ENCODE results near the gene PCNX3.

The PCNX3 gene

GRCh38 chr11:65598258-65598699 is 17.3 kb upstream of the PCNX3 start:
- no peak for DNase-seq (ENCODE audit: low read depth in 3 of 3)

GRCh38 chr11:65599216-65599954 is 16.2 kb upstream of the PCNX3 start:
- no peak for DNase-seq (ENCODE audit: low read depth in 3 of 3)

GRCh38 chr11:65599955-65600246 is 15.7 kb upstream of the PCNX3 start:
- DNase-seq (ENCODE audit: low read depth in 3 of 3) = no peak

GRCh38 chr11:65604258-65604657 is 11.3 kb upstream of the PCNX3 start:
- DNase-seq (ENCODE audit: low read depth in 3 of 3) = no peak

GRCh38 chr11:65606876-65607613 is 8.5 kb upstream of the PCNX3 start:
- DNase-seq (ENCODE audit: low read depth in 3 of 3) = no peak

GRCh38 chr11:65607614-65608426 is 7.8 kb upstream of the PCNX3 start:
- no peak for DNase-seq (ENCODE audit: low read depth in 3 of 3)

- DNase-seq (ENCODE audit: low read depth in 3 of 3) = no peak
Measured at GRCh38 chr11:65609229-65609628, 6.3 kb upstream of the PCNX3 start.

GRCh38 chr11:65609665-65610064 is 5.9 kb upstream of the PCNX3 start:
- DNase-seq (ENCODE audit: low read depth in 3 of 3) = no peak

GRCh38 chr11:65610404-65610803 is 5.2 kb upstream of the PCNX3 start:
- no peak for DNase-seq (ENCODE audit: low read depth in 3 of 3)

- no peak for DNase-seq (ENCODE audit: low read depth in 3 of 3)
Measured at GRCh38 chr11:65611028-65611757, 4.4 kb upstream of the PCNX3 start.

- no peak for DNase-seq (ENCODE audit: low read depth in 3 of 3)
Measured at GRCh38 chr11:65611758-65612603, 3.6 kb upstream of the PCNX3 start.

GRCh38 chr11:65612691-65613090 is 2.9 kb upstream of the PCNX3 start:
- no peak for DNase-seq (ENCODE audit: low read depth in 3 of 3)

GRCh38 chr11:65613091-65613928 is 2.3 kb upstream of the PCNX3 start:
- DNase-seq (ENCODE audit: low read depth in 3 of 3) = no peak

- DNase-seq (ENCODE audit: low read depth in 3 of 3) = peak in 1 of 3 experiments; percentile 60
Measured at GRCh38 chr11:65615950-65616574, 486 bp downstream of the PCNX3 start.

GRCh38 chr11:65616575-65617001 is 1.0 kb downstream of the PCNX3 start:
- no peak for DNase-seq (ENCODE audit: low read depth in 3 of 3)

GRCh38 chr11:65617136-65617850 is 1.7 kb downstream of the PCNX3 start:
- DNase-seq (ENCODE audit: low read depth in 3 of 3) = no peak

- DNase-seq (ENCODE audit: low read depth in 3 of 3) = no peak
Measured at GRCh38 chr11:65617990-65618751, 2.6 kb downstream of the PCNX3 start.

- no peak for DNase-seq (ENCODE audit: low read depth in 3 of 3)
Measured at GRCh38 chr11:65618763-65619162, 3.2 kb downstream of the PCNX3 start.
